Loucy (cell line): ENCODE results near the gene GSTA1.

ENCODE experiments used
- EZH2phosphoT487 ChIP-seq: fragments of 200-600 bp; IDR thresholded peaks from 2 replicates; pipeline ENCODE4 v1.6.1; 2018; ENCODE audit warnings: antibody characterized with exemption, mild to moderate bottlenecking, moderate library complexity, borderline replicate concordance
- TF ChIP-seq, protein P1 (sequence below): fragments of 200-600 bp; sonication (generic); conservative IDR thresholded peaks from 2 replicates; pipeline ENCODE4 v1.5.1; 2014; ENCODE audit warnings: mild to moderate bottlenecking, antibody characterized with exemption, low read length

DNA sequence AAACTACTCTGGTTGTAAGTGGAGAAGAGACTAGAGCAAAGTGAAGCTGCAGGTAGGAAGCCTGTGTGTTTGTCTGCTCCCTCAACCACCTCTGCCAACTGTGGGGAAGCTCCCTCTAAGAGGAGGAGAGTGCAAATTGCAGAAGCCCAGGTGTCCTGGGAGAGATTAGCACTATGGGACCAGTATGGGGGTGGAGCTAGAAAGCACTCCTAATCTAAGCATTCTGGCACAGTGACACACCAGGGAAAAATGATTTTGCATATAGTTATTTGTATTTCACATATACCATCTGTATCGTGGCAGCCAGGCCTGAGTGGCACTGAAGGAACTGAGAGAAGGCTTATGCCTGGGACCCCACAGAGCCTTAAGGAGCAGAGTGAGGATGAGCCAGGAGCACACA, 12.8 kb downstream of the GSTA1 start:
- TF ChIP-seq, protein P1, sequence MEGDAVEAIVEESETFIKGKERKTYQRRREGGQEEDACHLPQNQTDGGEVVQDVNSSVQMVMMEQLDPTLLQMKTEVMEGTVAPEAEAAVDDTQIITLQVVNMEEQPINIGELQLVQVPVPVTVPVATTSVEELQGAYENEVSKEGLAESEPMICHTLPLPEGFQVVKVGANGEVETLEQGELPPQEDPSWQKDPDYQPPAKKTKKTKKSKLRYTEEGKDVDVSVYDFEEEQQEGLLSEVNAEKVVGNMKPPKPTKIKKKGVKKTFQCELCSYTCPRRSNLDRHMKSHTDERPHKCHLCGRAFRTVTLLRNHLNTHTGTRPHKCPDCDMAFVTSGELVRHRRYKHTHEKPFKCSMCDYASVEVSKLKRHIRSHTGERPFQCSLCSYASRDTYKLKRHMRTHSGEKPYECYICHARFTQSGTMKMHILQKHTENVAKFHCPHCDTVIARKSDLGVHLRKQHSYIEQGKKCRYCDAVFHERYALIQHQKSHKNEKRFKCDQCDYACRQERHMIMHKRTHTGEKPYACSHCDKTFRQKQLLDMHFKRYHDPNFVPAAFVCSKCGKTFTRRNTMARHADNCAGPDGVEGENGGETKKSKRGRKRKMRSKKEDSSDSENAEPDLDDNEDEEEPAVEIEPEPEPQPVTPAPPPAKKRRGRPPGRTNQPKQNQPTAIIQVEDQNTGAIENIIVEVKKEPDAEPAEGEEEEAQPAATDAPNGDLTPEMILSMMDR: no peak
- TF ChIP-seq EZH2phosphoT487: no peak
